ENCODE data around the gene FOXP1.

The FOXP1 gene

GRCh38 chr3:71218508-71218907 lies 365.0 kb downstream of the FOXP1 start:
- H3K4me2 ChIP-seq (ENCODE audit: low read length), result no peak overlapping the region
- H3K36me3 ChIP-seq (ENCODE audit: control insufficient read depth, low read length), result peaks cover 3% of the 10 kb centered on the region; the same call in 1 of the 2 replicates
- H3K27me3 ChIP-seq (ENCODE audit: control insufficient read depth, low read length), result no peaks in the 10 kb centered on the region
- no peak overlapping the region for H3K27ac ChIP-seq (ENCODE audit: low read depth, low read length)
- TF ChIP-seq EZH2phosphoT487 (IDR thresholded peaks at IDR 0.05; ENCODE audit: borderline replicate concordance, low read length), result no peak
- H3K79me2 ChIP-seq (ENCODE audit: control insufficient read depth, low read length), result peaks cover 5% of the 10 kb centered on the region; the same call in 1 of the 2 replicates
- H3K9me2 ChIP-seq (replicated peaks; ENCODE audit: control insufficient read depth, low read length), result no peaks in the 10 kb centered on the region
- H3F3A ChIP-seq (ENCODE audit: control insufficient read depth, insufficient read depth), result no peaks in the 10 kb centered on the region
- no peak overlapping the region for H3K4me3 ChIP-seq (ENCODE audit: low read length)
- H4K20me1 ChIP-seq (ENCODE audit: control insufficient read depth, insufficient read depth, low read depth, low read length), result no peaks in the 10 kb centered on the region
- peaks cover 12% of the 10 kb centered on the region for H3K4me1 ChIP-seq (ENCODE audit: control insufficient read depth, low read length)
- no peaks in the 10 kb centered on the region for H3K9me3 ChIP-seq (ENCODE audit: control insufficient read depth, insufficient read depth, low read length)

GRCh38 chr3:71217640-71218222 lies 365.8 kb downstream of the FOXP1 start:
- peaks cover 3% of the 10 kb centered on the region; the same call in 1 of the 2 replicates for H3K36me3 ChIP-seq (ENCODE audit: control insufficient read depth, low read length)
- H3K27ac ChIP-seq (ENCODE audit: low read depth, low read length), result no peak overlapping the region
- H3K4me1 ChIP-seq (ENCODE audit: control insufficient read depth, low read length), result peaks cover 12% of the 10 kb centered on the region
- H3K9me3 ChIP-seq (ENCODE audit: control insufficient read depth, insufficient read depth, low read length), result no peaks in the 10 kb centered on the region
- no peaks in the 10 kb centered on the region for H4K20me1 ChIP-seq (ENCODE audit: control insufficient read depth, insufficient read depth, low read depth, low read length)
- no peaks in the 10 kb centered on the region for H3K9me2 ChIP-seq (replicated peaks; ENCODE audit: control insufficient read depth, low read length)
- no peak for TF ChIP-seq CTCF (IDR thresholded peaks at IDR 0.05; ENCODE audit: low read depth, low read length, poor library complexity, severe bottlenecking)
- TF ChIP-seq EZH2phosphoT487 (IDR thresholded peaks at IDR 0.05; ENCODE audit: borderline replicate concordance, low read length), result no peak
- H3K4me2 ChIP-seq (ENCODE audit: low read length), result no peak overlapping the region
- H3K79me2 ChIP-seq (ENCODE audit: control insufficient read depth, low read length), result peaks cover 5% of the 10 kb centered on the region; the same call in 1 of the 2 replicates
- no peaks in the 10 kb centered on the region for H3F3A ChIP-seq (ENCODE audit: control insufficient read depth, insufficient read depth)
- no peaks in the 10 kb centered on the region for H3K27me3 ChIP-seq (ENCODE audit: control insufficient read depth, low read length)
- H3K4me3 ChIP-seq (ENCODE audit: low read length), result no peak overlapping the region

- no peak for TF ChIP-seq EZH2phosphoT487 (IDR thresholded peaks at IDR 0.05; ENCODE audit: borderline replicate concordance, low read length)
- TF ChIP-seq CTCF (IDR thresholded peaks at IDR 0.05; ENCODE audit: low read depth, low read length, poor library complexity, severe bottlenecking), result no peak
- no peaks in the 10 kb centered on the region for H3F3A ChIP-seq (ENCODE audit: control insufficient read depth, insufficient read depth)
- H4K20me1 ChIP-seq (ENCODE audit: control insufficient read depth, insufficient read depth, low read depth, low read length), result no peaks in the 10 kb centered on the region
- peaks cover 5% of the 10 kb centered on the region; the same call in 1 of the 2 replicates for H3K79me2 ChIP-seq (ENCODE audit: control insufficient read depth, low read length)
- no peak overlapping the region for H3K4me3 ChIP-seq (ENCODE audit: low read length)
- no peaks in the 10 kb centered on the region for H3K9me3 ChIP-seq (ENCODE audit: control insufficient read depth, insufficient read depth, low read length)
- peaks cover 12% of the 10 kb centered on the region for H3K4me1 ChIP-seq (ENCODE audit: control insufficient read depth, low read length)
- H3K9me2 ChIP-seq (replicated peaks; ENCODE audit: control insufficient read depth, low read length), result no peaks in the 10 kb centered on the region
- H3K27ac ChIP-seq (ENCODE audit: low read depth, low read length), result no peak overlapping the region
- peaks cover 3% of the 10 kb centered on the region; the same call in 1 of the 2 replicates for H3K36me3 ChIP-seq (ENCODE audit: control insufficient read depth, low read length)
- no peak overlapping the region for H3K4me2 ChIP-seq (ENCODE audit: low read length)
- no peaks in the 10 kb centered on the region for H3K27me3 ChIP-seq (ENCODE audit: control insufficient read depth, low read length)
Observed at GRCh38 chr3:71215351-71215750, 368.2 kb downstream of the FOXP1 start.

GRCh38 chr3:71214797-71215196 lies 368.7 kb downstream of the FOXP1 start:
- peaks cover 3% of the 10 kb centered on the region; the same call in 1 of the 2 replicates for H3K36me3 ChIP-seq (ENCODE audit: control insufficient read depth, low read length)
- no peaks in the 10 kb centered on the region for H3K9me3 ChIP-seq (ENCODE audit: control insufficient read depth, insufficient read depth, low read length)
- TF ChIP-seq EZH2phosphoT487 (IDR thresholded peaks at IDR 0.05; ENCODE audit: borderline replicate concordance, low read length) (no peak), CTCF (IDR thresholded peaks at IDR 0.05; ENCODE audit: low read depth, low read length, poor library complexity, severe bottlenecking) (no peak)
- peaks cover 12% of the 10 kb centered on the region for H3K4me1 ChIP-seq (ENCODE audit: control insufficient read depth, low read length)
- no peak overlapping the region for H3K27ac ChIP-seq (ENCODE audit: low read depth, low read length)
- H3K4me3 ChIP-seq (ENCODE audit: low read length), result no peak overlapping the region
- no peaks in the 10 kb centered on the region for H4K20me1 ChIP-seq (ENCODE audit: control insufficient read depth, insufficient read depth, low read depth, low read length)
- H3K79me2 ChIP-seq (ENCODE audit: control insufficient read depth, low read length), result peaks cover 5% of the 10 kb centered on the region; the same call in 1 of the 2 replicates
- H3K27me3 ChIP-seq (ENCODE audit: control insufficient read depth, low read length), result no peaks in the 10 kb centered on the region
- H3K9me2 ChIP-seq (replicated peaks; ENCODE audit: control insufficient read depth, low read length), result no peaks in the 10 kb centered on the region
- no peaks in the 10 kb centered on the region for H3F3A ChIP-seq (ENCODE audit: control insufficient read depth, insufficient read depth)
- no peak overlapping the region for H3K4me2 ChIP-seq (ENCODE audit: low read length)
